Gastroesophageal sphincter (tissue), 4 donors: ENCODE data around the gene PRDM5. TPM values are rescaled to one million over a fixed set of nuclear protein-coding genes. Genes with fewer than 3 reads are reported as not detected.

Experiments
- ATAC-seq: fragments of 150-250 bp; one replicate; pipeline ENCODE4 v1.9.1; 2016; ENCODE audit warnings: mild to moderate bottlenecking, moderate library complexity
- H3K27ac ChIP-seq, 4 donors: fragments of 200-600 bp; sonication (generic) in 3 of 4; 1 replicate in 3 of 4; 2 replicates in 1 of 4; pipeline ENCODE4 v1.5.1; 2016 to 2019
- H3K27me3 ChIP-seq: fragments of 200-600 bp; sonication (generic); one replicate; pipeline ENCODE4 v1.5.1; 2019
- H3K36me3 ChIP-seq, 2 donors: fragments of 200-600 bp; sonication (generic); one replicate each; pipeline ENCODE4 v1.5.1; 2019; ENCODE audit warnings: control low read depth in 1 of 2
- H3K4me1 ChIP-seq, 3 donors: fragments of 200-600 bp; sonication (generic); 1 replicate in 2 of 3; 2 replicates in 1 of 3; pipeline ENCODE4 v1.5.1; 2016 to 2019; ENCODE audit warnings: control low read depth in 2 of 3
- H3K4me3 ChIP-seq, 2 donors: fragments of 200-600 bp; sonication (generic); one replicate each; pipeline ENCODE4 v1.5.1; 2019; ENCODE audit warnings: mild to moderate bottlenecking in 1 of 2, moderate library complexity in 1 of 2
- H3K9me3 ChIP-seq, 3 donors: fragments of 200-600 bp; sonication (generic); one replicate each; pipeline ENCODE4 v1.5.1; 2017 to 2019; ENCODE audit warnings: control low read depth in 2 of 3
- CTCF ChIP-seq, 4 experiments: fragments of 200-600 bp in 2 of 4; fragments of 450-650 bp in 2 of 4; sonication (generic) in 1 of 4; IDR thresholded peaks; one replicate each; pipeline ENCODE4 v1.5.1; 2017 to 2019; ENCODE audit warnings: antibody characterized with exemption in 4 of 4, mild to moderate bottlenecking in 2 of 4, moderate library complexity in 2 of 4
- EP300 ChIP-seq: sonication (generic); formaldehyde crosslinking; IDR thresholded peaks from one replicate; pipeline ENCODE4 v1.6.1; 2017; ENCODE audit warnings: antibody characterized with exemption, mild to moderate bottlenecking
- POLR2A ChIP-seq, 2 donors: fragments of 450-650 bp; IDR thresholded peaks; one replicate each; pipeline ENCODE4 v1.6.1; 2017; ENCODE audit warnings: antibody characterized with exemption in 2 of 2, mild to moderate bottlenecking in 2 of 2, moderate library complexity in 1 of 2
- POLR2AphosphoS5 ChIP-seq: sonication (generic); formaldehyde crosslinking; IDR thresholded peaks from one replicate; pipeline ENCODE4 v1.6.1; 2017; ENCODE audit warnings: antibody characterized with exemption
- WGBS, 2 donors: methylation state at CpG; one replicate each; pipeline ENCODE4 v1.1.5; 2018; ENCODE audit warnings: low coverage in 1 of 2; 5-methylcytosine and 5-hydroxymethylcytosine counted together
- total RNA-seq, 4 donors: library from RNA; depleted of rRNA; stranded (reverse); fragments of >200 nt; gene quantifications; one replicate each; pipeline ENCODE4 v1.1.0, GENCODE V29; 2016

The PRDM5 gene
- total RNA-seq, 4 donors from 2014 or later: 10.6 to 33.9 (median 18.9) TPM

- Histone ChIP-seq H3K4me3 (no peak overlapping the region), H3K27ac (no peak overlapping the region), H3K4me1 (no peaks in the 10 kb centered on the region), H3K36me3 (no peaks in the 10 kb centered on the region), H3K9me3 (no peaks in the 10 kb centered on the region), H3K27me3 (no peaks in the 10 kb centered on the region)
- 43 to 60% methylated on average over 1 of the region's 1 CpG for WGBS, 2 donors
- no peak for ATAC-seq
- no peak for TF ChIP-seq CTCF (IDR thresholded peaks at IDR 0.05)
- no peak for TF ChIP-seq POLR2A (IDR thresholded peaks at IDR 0.05)
- TF ChIP-seq EP300: no peak
- no peak for TF ChIP-seq POLR2AphosphoS5
Observed at GRCh38 chr4:120929847-120930246, 7.3 kb upstream of the PRDM5 start.

GRCh38 chr4:120927801-120928409 lies 5.4 kb upstream of the PRDM5 start:
- no peak for ATAC-seq
- Histone ChIP-seq H3K36me3 (no peaks in the 10 kb centered on the region), H3K9me3 (no peaks in the 10 kb centered on the region), H3K27ac (no peak overlapping the region), H3K27me3 (no peaks in the 10 kb centered on the region), H3K4me1 (peaks cover 0 to 7% (median 0%) of the 10 kb centered on the region in 3 donors), H3K4me3 (no peak overlapping the region)
- TF ChIP-seq CTCF (IDR thresholded peaks at IDR 0.05): no peak
- no peak for TF ChIP-seq POLR2AphosphoS5
- TF ChIP-seq EP300: no peak
- no peak for TF ChIP-seq POLR2A (IDR thresholded peaks at IDR 0.05)

GRCh38 chr4:120926358-120927025 lies 4.0 kb upstream of the PRDM5 start:
- WGBS, 2 donors: 78 to 92% methylated on average over 1 to 3 of the region's 3 CpGs
- Histone ChIP-seq H3K4me1 (peaks cover 0 to 10% (median 0%) of the 10 kb centered on the region in 3 donors), H3K27ac (no peak overlapping the region), H3K27me3 (no peaks in the 10 kb centered on the region), H3K36me3 (no peaks in the 10 kb centered on the region), H3K9me3 (no peaks in the 10 kb centered on the region), H3K4me3 (no peak overlapping the region)
- TF ChIP-seq POLR2A (IDR thresholded peaks at IDR 0.05): no peak
- TF ChIP-seq POLR2AphosphoS5: no peak
- TF ChIP-seq CTCF (IDR thresholded peaks at IDR 0.05): no peak
- no peak for TF ChIP-seq EP300
- no peak for ATAC-seq

- 78 to 86% methylated on average over 3 of the region's 3 CpGs for WGBS, 2 donors
- Histone ChIP-seq H3K36me3 (no peaks in the 10 kb centered on the region), H3K27ac (no peak overlapping the region), H3K4me3 (no peak overlapping the region), H3K4me1 (peaks cover 0 to 26% (median 0%) of the 10 kb centered on the region in 3 donors), H3K27me3 (no peaks in the 10 kb centered on the region), H3K9me3 (no peaks in the 10 kb centered on the region)
- no peak for ATAC-seq
- TF ChIP-seq POLR2A (IDR thresholded peaks at IDR 0.05): no peak
- TF ChIP-seq POLR2AphosphoS5: no peak
- no peak for TF ChIP-seq EP300
- TF ChIP-seq CTCF (IDR thresholded peaks at IDR 0.05): no peak
Observed at GRCh38 chr4:120924931-120925330, 2.4 kb upstream of the PRDM5 start.

GRCh38 chr4:120923207-120923522 lies 639 bp upstream of the PRDM5 start:
- ATAC-seq: no peak
- TF ChIP-seq EP300: no peak
- TF ChIP-seq POLR2A (IDR thresholded peaks at IDR 0.05): no peak
- no peak for TF ChIP-seq POLR2AphosphoS5
- no peak for TF ChIP-seq CTCF (IDR thresholded peaks at IDR 0.05)
- 10 to 12% methylated on average over 12 of the region's 12 CpGs for WGBS, 2 donors
- peaks cover 0 to 40% (median 3%) of the 10 kb centered on the region in 3 donors for H3K4me1 ChIP-seq
- no peaks in the 10 kb centered on the region for H3K27me3 ChIP-seq
- peak overlapping the region; percentile 86 to 92 for H3K4me3 ChIP-seq
- H3K27ac ChIP-seq: peak overlapping the region; percentile 89 to 96 (median 96)
- H3K9me3 ChIP-seq: no peaks in the 10 kb centered on the region
- no peaks in the 10 kb centered on the region for H3K36me3 ChIP-seq
